CD4-positive, alpha-beta T cell treated with Interleukin-4 for 4 hours (primary cell): ENCODE measurements around the gene PSORS1C2.
"Not testable (repeated sequence)": the region's sequence is repeated elsewhere in the genome, so short reads cannot be mapped to it uniquely, and the experiment has no call there.

Experiments
- DNase-seq: peaks from one replicate; pipeline ENCODE4 v3.0.0-alpha.2; 2020

PSORS1C2 gene

GRCh38 chr6:31165064-31165832, 26.4 kb upstream of the PSORS1C2 start:
- DNase-seq, result not testable (repeated sequence)

- DNase-seq, result not testable (repeated sequence)
These were observed 25.7 kb upstream of the PSORS1C2 start for GRCh38 chr6:31164475-31165063.

DNA sequence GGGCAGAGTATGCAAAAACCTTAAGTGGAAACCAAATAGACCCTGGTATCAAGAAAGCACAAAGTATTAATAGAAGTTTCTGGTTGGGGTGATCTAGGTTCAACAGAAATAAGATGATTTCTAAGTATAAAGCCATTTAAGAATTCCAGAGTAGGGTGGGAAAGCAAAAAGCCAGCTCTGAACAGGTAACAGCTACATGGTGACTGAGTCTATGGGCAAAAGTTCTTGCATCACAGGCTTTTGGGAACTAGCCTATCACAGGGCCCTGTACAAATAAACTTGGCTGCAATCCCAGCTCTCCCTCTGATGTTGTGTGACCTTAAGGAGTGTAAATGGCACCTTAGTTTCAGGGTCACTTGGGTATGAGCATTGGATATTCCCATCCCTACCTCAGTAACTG, 25.1 kb upstream of the PSORS1C2 start:
- no peak for DNase-seq

GRCh38 chr6:31162463-31163165, 23.7 kb upstream of the PSORS1C2 start:
- DNase-seq, result no peak

DNA sequence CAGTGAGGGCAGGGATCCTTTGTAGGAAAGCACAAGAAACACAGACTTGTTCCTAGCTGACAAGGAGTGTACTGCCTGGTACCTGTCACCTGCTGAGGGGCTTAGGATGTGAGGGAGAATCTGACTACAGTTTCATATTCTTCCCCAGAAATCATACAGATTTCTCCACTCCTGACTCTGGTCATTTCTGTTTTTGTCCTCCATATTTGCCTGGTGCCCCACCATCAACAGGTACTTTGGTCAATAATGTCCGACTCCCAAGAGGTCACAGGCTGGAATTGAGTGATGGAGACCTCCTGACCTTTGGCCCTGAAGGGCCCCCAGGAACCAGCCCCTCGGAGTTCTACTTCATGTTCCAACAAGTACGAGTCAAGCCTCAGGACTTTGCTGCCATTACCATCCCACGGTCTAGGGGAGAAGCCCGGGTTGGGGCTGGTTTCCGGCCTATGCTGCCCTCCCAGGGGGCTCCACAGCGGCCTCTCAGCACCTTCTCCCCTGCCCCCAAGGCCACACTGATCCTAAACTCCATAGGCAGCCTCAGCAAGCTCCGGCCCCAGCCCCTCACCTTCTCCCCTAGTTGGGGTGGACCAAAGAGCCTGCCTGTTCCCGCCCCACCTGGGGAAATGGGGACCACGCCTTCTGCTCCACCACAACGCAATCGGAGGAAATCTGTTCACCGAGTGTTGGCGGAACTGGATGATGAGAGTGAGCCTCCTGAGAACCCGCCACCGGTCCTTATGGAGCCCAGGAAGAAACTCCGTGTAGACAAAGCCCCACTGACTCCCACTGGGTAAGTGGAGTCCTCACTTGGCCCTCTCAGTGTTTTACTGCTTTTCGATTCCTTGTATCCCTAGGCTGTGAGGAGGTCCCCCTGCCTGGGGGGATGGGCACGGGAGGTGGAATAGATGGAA, 22.6 kb upstream of the PSORS1C2 start:
- no peak for DNase-seq

DNA sequence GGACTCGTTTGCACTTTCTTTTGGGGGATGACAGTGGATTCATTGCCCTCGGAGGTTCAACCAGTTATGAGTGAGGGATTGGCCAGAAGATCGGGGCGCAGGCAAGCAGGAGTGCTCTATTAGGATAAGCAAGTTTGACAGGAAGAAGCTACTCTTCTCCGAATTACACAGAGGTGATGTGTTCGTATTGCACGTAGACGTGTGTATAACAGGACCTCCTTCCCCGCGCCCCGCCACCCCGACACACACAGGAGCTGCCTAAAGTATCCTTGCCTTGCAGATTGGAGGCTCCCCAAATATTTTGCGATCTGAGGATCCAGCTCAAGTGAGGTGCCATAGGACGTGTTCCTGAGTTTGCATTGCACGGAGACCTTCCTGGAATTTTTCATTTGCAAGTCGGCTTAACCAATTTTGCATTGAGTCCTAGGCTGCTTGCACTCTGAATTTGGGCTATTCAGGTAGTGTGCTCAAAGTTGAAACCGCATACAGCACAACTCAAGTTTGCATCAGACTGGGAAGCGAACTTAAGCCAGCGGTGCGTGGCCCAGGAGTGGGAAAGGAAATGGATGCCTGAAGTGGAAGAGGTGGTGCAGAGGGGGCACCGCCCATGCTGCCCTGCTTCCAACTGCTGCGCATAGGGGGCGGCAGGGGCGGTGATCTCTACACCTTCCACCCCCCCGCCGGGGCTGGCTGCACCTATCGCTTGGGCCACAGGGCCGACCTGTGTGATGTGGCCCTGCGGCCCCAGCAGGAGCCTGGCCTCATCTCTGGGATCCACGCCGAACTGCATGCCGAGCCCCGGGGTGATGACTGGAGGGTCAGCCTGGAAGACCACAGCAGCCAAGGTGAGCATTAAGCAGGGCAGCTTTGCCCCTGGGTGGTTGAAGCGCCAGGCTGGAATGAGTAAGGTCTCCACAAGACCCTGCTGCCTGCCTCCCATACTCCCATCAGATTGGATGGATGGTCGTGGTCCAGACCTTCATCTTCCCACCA, 20.3 kb upstream of the PSORS1C2 start:
- no peak for DNase-seq

DNA sequence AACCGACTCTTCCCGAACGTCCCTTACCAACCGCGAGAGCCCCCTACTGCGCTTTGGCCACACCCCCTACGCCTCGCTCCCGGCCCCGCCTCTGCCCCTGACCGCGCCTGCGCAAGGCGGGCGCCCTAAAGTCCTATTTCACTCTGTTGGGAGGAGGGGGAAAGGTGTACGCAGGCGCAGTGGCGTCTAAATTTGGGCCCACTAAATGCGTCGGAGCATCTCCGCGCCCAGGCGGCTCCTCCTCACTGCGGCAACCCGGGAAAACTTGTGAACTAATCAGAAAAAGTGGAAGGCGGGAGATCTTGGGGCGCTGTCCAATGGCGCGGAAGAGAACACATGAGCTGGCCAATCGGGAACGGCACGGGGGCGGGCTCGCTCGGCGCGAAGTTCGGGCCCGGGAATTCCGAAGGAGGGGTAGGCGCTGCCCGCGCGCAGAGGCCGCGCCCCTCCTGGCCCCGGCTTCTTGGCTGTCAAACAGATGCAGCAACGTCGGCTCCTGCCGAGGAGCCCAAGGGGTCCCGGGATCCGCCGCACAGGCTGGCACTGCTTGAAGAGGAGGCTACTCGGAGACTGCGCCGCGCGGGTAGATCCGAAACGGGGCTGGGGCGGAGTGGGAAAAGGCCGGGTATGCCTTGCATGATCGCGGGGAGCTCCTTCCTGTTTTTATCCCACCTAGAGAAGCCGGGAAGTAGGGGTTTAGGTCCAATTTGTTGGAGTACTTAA, 19.4 kb upstream of the PSORS1C2 start, which contains the start of gene TCF19:
TSS of gene TCF19 (plus strand) at position 450 of the 723 bp plus-strand sequence. CDS start 881 bp downstream, outside the sequence.
- peak; percentile 99 for DNase-seq

GRCh38 chr6:31157513-31158139, 18.8 kb upstream of the PSORS1C2 start, which contains the start of gene CCHCR1:
Gene CCHCR1 (minus strand): TSS chr6:31157802. CDS start chr6:31157600, 202 bp downstream.
- DNase-seq, result no peak

DNA sequence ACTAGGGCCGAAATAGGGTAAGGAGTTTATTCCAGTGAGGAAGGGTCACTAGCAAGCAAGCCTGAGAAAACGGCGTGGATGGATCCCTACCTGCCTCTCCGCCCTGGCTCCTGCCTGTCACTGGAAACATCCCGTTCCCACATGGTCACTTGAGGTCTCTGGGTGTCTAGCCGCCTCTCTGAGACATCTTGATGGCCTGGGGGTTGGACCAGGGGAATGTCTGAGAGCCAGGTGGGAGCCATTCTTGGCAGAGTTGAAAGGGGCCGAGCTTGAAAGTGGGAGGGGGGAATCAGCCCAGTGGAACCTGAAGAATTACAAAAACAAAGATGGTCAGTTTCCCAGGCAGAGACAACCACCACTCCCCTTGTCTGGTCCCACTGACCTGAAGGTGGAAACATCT, 17.8 kb upstream of the PSORS1C2 start:
- DNase-seq, result no peak

DNA sequence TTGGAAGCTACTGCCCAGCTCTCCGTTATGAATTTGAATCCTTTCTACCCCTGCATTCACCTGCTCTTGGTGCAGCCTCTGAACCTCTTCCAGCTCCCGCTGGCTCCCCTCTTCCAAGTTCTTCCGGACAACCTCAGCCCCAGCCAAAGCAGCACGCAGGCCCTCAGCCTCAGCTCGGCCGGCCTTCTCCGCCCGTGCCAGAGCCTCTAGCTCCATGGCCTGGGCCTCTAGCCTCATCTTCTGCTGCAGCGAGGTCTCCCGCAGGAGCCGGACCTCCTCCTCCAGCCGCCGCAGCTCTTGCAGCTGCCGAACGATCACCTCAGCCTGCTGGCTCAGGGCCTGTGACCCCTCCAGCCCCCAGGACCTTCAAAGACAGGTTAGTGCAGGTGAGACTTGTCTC, 15.6 kb upstream of the PSORS1C2 start:
- DNase-seq, result no peak

GRCh38 chr6:31152781-31153180, 13.9 kb upstream of the PSORS1C2 start:
- DNase-seq, result no peak

GRCh38 chr6:31149827-31150447, 11.1 kb upstream of the PSORS1C2 start:
- no peak for DNase-seq

DNA sequence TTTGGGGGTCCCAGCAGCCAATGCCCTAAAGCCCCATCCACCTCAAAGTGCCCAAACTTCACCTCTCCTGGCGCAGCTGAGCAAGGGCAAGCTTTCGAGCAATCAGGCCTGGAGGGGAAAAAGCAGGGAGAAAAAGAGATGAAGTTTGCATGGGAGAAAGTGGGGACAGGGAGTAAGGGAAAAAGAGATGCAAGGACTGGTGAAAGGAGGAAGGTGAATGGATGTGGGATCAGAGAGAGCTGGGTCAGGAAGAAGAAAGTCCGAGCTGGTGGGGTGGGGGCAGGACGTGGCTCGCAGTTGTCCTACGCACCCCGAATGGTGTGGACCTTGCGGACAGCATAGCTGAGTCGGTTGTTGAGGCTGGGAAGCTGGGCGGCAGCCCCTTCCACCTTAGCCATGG, 6.5 kb upstream of the PSORS1C2 start:
- no peak for DNase-seq

DNA sequence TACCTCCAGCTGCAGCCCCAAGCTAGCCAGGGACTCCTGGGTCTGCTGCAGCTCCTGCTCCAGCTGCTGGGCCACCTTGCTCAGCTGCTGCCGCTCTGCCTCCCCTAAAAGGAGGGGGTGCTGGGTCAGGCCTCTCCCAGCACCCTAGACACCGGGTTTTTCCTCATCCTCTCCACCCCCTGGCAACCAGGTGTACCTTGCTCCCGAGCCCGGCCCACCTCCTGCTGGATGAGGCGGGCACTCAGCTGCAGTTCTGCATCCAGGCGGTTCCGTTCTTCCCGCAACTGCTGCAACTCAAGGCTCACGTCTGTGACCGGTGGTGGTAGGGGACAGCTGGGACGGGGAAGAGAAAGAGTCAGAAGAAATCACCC, 6.1 kb upstream of the PSORS1C2 start:
- DNase-seq, result no peak

GRCh38 chr6:31144296-31144969, 5.6 kb upstream of the PSORS1C2 start:
- DNase-seq, result no peak

- no peak for DNase-seq
These were observed 4.3 kb upstream of the PSORS1C2 start for GRCh38 chr6:31143148-31143547.

DNA sequence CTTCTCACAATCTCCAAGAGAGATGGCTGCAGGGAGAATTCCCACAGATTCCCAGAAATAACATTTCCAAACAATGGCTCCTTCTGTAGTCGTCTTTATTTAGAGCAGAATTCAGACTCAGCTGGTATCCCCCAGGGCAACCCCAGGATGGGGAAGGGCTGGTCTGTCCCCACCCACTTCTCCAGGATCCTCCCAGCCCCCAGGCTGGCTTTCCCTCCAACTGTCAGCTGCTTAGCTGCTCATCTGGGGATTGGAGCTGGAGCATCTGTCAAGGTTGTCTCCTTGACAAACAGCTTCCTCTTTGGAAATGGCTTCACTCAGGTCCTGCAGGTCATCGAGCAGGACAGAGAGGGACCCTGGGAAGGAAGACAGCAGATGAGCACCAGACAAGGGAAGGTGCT, 3.5 kb upstream of the PSORS1C2 start:
- no peak for DNase-seq

GRCh38 chr6:31140643-31141042, 1.8 kb upstream of the PSORS1C2 start:
- DNase-seq, result no peak

- no peak for DNase-seq
These were observed 733 bp upstream of the PSORS1C2 start for GRCh38 chr6:31139599-31139998.
